Gastrocnemius medialis (tissue), 4 donors: ENCODE results near the gene SHISA3.

Experiments
- POLR2A ChIP-seq, 2 donors: fragments of 450-650 bp; IDR thresholded peaks; one replicate each; pipeline ENCODE4 v1.6.1; 2017; ENCODE audit warnings: antibody characterized with exemption in 2 of 2, mild to moderate bottlenecking in 2 of 2, moderate library complexity in 2 of 2
- TF ChIP-seq, protein P1 (sequence below), 5 experiments: fragments of 450-650 bp in 3 of 5; fragments of 200-600 bp in 2 of 5; sonication (generic) in 2 of 5; IDR thresholded peaks in 4 of 5; conservative IDR thresholded peaks in 1 of 5; 1 replicate in 4 of 5; 2 replicates in 1 of 5; pipeline ENCODE4 v1.5.1; 2016 to 2019; ENCODE audit warnings: antibody characterized with exemption in 5 of 5, mild to moderate bottlenecking in 3 of 5, moderate library complexity in 3 of 5

DNA sequence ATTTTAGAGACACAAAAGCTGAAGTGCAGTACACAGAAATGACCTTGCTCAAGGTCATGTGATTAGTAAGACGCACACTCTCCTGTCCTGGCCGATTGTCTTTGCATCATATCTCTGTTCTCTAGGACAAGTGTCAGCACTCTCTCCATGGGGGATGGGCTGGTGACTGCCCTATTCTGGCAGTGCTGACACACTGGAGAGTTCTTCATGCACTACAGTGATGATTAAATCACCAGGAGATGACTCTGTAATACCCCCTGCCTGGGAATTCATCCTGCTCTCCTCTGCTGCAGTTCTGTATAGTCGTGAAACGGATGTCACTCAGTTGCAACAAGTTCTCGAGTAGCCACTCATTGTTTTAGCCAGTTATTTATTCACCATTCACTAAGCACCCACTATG lies 5.3 kb upstream of the SHISA3 start:
- TF ChIP-seq, protein P1, sequence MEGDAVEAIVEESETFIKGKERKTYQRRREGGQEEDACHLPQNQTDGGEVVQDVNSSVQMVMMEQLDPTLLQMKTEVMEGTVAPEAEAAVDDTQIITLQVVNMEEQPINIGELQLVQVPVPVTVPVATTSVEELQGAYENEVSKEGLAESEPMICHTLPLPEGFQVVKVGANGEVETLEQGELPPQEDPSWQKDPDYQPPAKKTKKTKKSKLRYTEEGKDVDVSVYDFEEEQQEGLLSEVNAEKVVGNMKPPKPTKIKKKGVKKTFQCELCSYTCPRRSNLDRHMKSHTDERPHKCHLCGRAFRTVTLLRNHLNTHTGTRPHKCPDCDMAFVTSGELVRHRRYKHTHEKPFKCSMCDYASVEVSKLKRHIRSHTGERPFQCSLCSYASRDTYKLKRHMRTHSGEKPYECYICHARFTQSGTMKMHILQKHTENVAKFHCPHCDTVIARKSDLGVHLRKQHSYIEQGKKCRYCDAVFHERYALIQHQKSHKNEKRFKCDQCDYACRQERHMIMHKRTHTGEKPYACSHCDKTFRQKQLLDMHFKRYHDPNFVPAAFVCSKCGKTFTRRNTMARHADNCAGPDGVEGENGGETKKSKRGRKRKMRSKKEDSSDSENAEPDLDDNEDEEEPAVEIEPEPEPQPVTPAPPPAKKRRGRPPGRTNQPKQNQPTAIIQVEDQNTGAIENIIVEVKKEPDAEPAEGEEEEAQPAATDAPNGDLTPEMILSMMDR (IDR thresholded peaks at IDR 0.05 in 4 of 5, conservative IDR thresholded peaks at IDR 0.05 in 1 of 5): no peak
- no peak for TF ChIP-seq POLR2A (IDR thresholded peaks at IDR 0.05)
